ENCODE results near the gene GNAI3. TPM values are rescaled to one million over a fixed set of nuclear protein-coding genes. Genes with fewer than 3 reads are reported as not detected.
A peak's percentile ranks its signal among the peaks of the same experiment; 100 is the strongest.

The GNAI3 gene
- total RNA-seq, 1 experiment from 2014 or later: 10.0 TPM

DNA sequence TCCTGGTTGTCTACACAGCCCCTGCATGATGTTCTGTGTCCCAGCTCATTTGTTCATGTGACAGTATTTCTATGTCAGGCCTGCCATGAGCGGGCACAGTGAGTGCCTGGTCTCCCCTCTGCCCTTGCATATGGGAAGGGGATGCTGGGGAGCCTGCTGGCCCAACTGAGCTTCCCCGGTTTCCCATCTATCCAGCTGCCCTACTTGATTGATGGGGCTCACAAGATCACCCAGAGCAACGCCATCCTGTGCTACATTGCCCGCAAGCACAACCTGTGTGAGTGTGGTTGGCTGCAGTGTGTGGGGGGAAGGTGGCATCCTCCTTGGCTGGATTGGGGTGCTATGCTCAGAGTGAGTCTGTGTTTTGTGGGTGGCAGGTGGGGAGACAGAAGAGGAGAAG is 109.0 kb downstream of the GNAI3 start:
- peaks cover 51% of the 10 kb centered on the region for H3K4me1 ChIP-seq (replicated peaks; ENCODE audit: insufficient read depth)
- H4K20me1 ChIP-seq (ENCODE audit: insufficient read depth): no peaks in the 10 kb centered on the region
- no TSS peak for BruUV-seq (replicated peaks)
- peaks cover 24% of the 10 kb centered on the region; the same call in 1 of the 2 replicates for H3F3A ChIP-seq (ENCODE audit: insufficient read depth, low read depth)
- H3K36me3 ChIP-seq (ENCODE audit: low read depth): no peaks in the 10 kb centered on the region
- no peak for TF ChIP-seq CTCF (conservative IDR thresholded peaks at IDR 0.05)
- TF ChIP-seq EZH2 (IDR thresholded peaks at IDR 0.05; ENCODE audit: low read depth): no peak
- ChIA-PET CTCF (no interaction called here), POLR2A (ENCODE audit: unreplicated experiment) (interaction anchor here (0.6 kb wide), 1 partner anchor 1728 kb away, joined by 3 read pairs; no protein-coding TSS in a partner anchor)
- H3K79me2 ChIP-seq (ENCODE audit: low read depth): no peaks in the 10 kb centered on the region
- peak overlapping the region; percentile 11; the same call in 1 of the 2 replicates for H3K4me2 ChIP-seq
- peak in 1 of 2 experiments; percentile 13 for DNase-seq
- no peaks in the 10 kb centered on the region for H3K27me3 ChIP-seq (ENCODE audit: insufficient read depth, low read depth)
- intact Hi-C loops (cut with micrococcal nuclease; ENCODE audit: unreplicated experiment): loop anchor here (5.0 kb wide), 1 partner anchor 60 kb away; no protein-coding TSS in a partner anchor
- H2AFZ ChIP-seq: no peak overlapping the region
- H3K27ac ChIP-seq: no peak overlapping the region
- no peak overlapping the region for H3K4me3 ChIP-seq
- H3K9me3 ChIP-seq (ENCODE audit: insufficient read depth, low read depth): 0 out of 2 replicates have a peak, but pooled peaks cover 3% of the 10 kb centered on the region
- H3K9me2 ChIP-seq (ENCODE audit: insufficient read depth): no peaks in the 10 kb centered on the region

DNA sequence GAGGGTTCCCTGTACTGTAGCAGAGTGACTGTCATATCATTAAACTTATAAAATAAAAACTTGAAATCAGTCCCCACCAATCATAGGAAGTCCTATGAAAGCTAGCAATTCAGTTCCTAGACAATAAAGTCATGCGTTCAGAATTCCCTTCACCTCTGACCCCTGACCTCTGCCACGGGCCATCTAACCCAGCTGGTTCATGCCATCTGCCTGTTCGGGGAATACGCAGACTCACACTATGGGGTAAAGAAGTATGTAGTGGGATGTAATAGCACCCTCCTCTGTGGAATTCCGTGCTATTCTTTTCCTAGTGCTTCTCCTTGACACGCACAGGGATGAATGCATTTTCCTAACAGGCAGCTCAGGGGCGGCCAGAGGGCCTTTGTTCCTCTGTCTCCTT is 109.6 kb downstream of the GNAI3 start:
- Histone ChIP-seq H3K9me2 (ENCODE audit: insufficient read depth) (no peaks in the 10 kb centered on the region), H3K4me2 (peak overlapping the region; percentile 28), H3K4me1 (replicated peaks; ENCODE audit: insufficient read depth) (peaks cover 45% of the 10 kb centered on the region), H3K9me3 (ENCODE audit: insufficient read depth, low read depth) (0 out of 2 replicates have a peak, but pooled peaks cover 3% of the 10 kb centered on the region), H3K36me3 (ENCODE audit: low read depth) (no peaks in the 10 kb centered on the region), H4K20me1 (ENCODE audit: insufficient read depth) (no peaks in the 10 kb centered on the region), H2AFZ (no peak overlapping the region), H3K27ac (no peak overlapping the region), H3F3A (ENCODE audit: insufficient read depth, low read depth) (peaks cover 22% of the 10 kb centered on the region; the same call in 1 of the 2 replicates), H3K27me3 (ENCODE audit: insufficient read depth, low read depth) (no peaks in the 10 kb centered on the region), H3K4me3 (no peak overlapping the region), H3K79me2 (ENCODE audit: low read depth) (no peaks in the 10 kb centered on the region)
- TF ChIP-seq EZH2 (IDR thresholded peaks at IDR 0.05; ENCODE audit: low read depth) (no peak), CTCF (conservative IDR thresholded peaks at IDR 0.05) (no peak)
- peak in 1 of 2 experiments; percentile 21 for DNase-seq
- BruUV-seq (replicated peaks): no TSS peak
- CTCF ChIA-PET: no interaction called here
- POLR2A ChIA-PET (ENCODE audit: unreplicated experiment): no interaction called here
- intact Hi-C loops (cut with micrococcal nuclease; ENCODE audit: unreplicated experiment): loop anchor here (5.0 kb wide), 1 partner anchor 59 kb away; no protein-coding TSS in a partner anchor

GRCh38 chr1:109658533-109659042 is 110.2 kb downstream of the GNAI3 start:
- no peak for DNase-seq
- H3K36me3 ChIP-seq (ENCODE audit: low read depth): no peaks in the 10 kb centered on the region
- no peak overlapping the region for H2AFZ ChIP-seq

More at GRCh38 chr1:109658533-109659042, 110.2 kb downstream of the GNAI3 start:
- H3K4me3 ChIP-seq: no peak overlapping the region
- H3K4me1 ChIP-seq (replicated peaks; ENCODE audit: insufficient read depth): peaks cover 42% of the 10 kb centered on the region
- H3K27me3 ChIP-seq (ENCODE audit: insufficient read depth, low read depth): no peaks in the 10 kb centered on the region
- no peaks in the 10 kb centered on the region for H3K9me2 ChIP-seq (ENCODE audit: insufficient read depth)
- no peaks in the 10 kb centered on the region for H3K79me2 ChIP-seq (ENCODE audit: low read depth)
- intact Hi-C loops (cut with micrococcal nuclease; ENCODE audit: unreplicated experiment): loop anchor here (5.0 kb wide), 1 partner anchor 59 kb away; no protein-coding TSS in a partner anchor
- no peak overlapping the region for H3K27ac ChIP-seq
- ChIA-PET CTCF (no interaction called here), POLR2A (ENCODE audit: unreplicated experiment) (no interaction called here)
- no peak for TF ChIP-seq EZH2 (IDR thresholded peaks at IDR 0.05; ENCODE audit: low read depth)
- TF ChIP-seq CTCF (conservative IDR thresholded peaks at IDR 0.05): no peak
- H4K20me1 ChIP-seq (ENCODE audit: insufficient read depth): no peaks in the 10 kb centered on the region
- peak overlapping the region; percentile 28 for H3K4me2 ChIP-seq
- H3K9me3 ChIP-seq (ENCODE audit: insufficient read depth, low read depth): 0 out of 2 replicates have a peak, but pooled peaks cover 3% of the 10 kb centered on the region
- BruUV-seq (replicated peaks): no TSS peak
- H3F3A ChIP-seq (ENCODE audit: insufficient read depth, low read depth): peaks cover 16% of the 10 kb centered on the region; the same call in 1 of the 2 replicates

Data from PC-9 (cell line).